DMS 273 treated with DMSO at 0.1 percent for 48 hours (cell line): Measurements from ENCODE around the gene MRPL23.

Experiments used
- DNase-seq: peaks from one replicate; lab custom pipeline; 2025; lab: John Stamatoyannopoulos, UW

Gene MRPL23

DNA sequence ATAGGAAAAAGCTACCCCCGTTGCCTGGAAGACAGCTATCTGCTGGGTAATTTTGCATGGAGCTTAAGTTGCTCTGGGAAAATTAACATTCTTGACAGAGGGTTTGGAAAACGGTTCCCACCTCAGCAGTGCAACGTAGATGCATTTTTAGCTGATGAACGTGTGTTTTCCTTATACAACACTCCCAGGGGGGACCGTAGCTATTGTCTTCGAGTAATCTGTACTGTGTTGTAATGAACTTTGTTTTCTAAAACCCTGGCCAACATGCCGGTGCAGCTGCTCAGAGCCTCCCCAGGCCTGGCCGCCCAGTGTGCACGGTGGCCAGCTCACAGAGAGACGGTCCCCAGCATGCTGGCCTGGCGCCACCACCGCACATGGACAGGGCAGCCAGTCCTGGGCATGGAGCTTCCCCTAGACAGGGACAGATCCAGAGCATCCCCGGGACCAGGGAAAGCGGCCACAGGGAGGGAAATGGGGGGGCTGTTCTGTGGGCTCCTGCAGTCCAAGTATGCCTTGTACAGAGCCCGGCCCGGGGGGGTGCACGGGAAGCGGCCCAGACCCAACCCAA, 25.5 kb upstream of the MRPL23 start:
- DNase-seq, result no peak

DNA sequence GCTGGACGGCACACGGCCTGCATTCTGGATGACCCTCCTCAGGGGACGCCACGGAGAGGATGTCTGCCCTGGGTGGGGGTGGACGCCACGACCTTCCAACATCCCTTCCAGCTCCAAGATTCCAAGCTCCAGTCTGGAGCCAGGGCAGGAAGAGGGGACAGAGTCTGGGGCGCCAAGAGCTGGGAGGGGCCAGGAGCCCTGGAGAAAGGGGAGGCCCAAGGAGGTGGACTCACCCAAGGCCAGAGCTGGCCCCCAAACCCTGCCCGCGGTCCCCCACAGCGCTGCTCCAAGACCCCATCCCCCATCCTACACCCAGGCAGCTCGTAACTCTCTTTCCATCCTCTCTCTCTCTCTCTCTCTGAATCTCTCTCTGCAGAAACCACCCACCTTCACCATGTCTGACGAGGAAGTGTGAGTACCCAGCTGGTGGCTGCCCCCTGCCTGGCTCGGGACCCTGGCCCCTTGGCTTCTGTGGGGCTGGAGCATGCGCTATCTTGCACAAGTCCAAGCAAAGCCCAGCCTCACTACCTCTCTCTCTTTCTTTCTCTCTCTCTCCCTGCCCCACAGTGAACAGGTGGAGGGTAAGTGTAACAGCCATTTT, 24.6 kb upstream of the MRPL23 start:
- DNase-seq, result no peak

DNA sequence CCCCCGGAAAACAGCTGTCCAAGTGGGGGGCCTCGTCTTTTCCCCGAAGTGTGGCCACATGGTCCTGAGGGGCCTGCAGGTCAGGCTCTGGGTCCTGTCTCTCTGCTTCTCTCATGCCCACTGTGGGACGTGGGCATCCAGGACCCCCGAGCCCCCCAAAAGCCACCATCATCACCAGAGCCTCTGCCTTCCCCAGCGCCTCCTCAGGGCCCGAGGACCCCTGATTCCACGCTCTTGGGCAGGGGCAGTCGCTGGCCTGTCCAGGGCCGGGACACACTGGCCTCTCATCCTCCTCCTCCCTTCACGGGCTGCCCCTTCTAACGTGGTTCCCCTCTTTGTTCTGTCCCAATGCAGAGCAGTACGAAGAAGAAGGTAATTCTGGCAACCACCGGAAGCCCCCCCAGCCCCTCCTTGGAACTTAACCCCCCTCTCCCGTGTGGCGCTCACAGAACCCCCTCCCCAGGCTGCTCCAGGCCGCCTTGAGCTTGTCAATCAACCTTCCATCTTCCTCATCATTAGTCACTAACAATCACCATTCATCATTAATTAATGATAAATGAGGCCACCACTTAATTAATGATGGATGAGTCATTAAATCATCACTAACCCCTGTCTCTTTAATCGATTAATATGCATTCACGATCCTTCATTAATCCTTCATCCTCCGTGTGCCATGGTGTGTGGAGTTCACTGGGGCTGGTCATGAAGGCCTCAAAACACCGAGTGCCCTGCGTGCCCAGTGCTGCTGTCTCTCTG, 23.8 kb upstream of the MRPL23 start:
- DNase-seq, result no peak

DNA sequence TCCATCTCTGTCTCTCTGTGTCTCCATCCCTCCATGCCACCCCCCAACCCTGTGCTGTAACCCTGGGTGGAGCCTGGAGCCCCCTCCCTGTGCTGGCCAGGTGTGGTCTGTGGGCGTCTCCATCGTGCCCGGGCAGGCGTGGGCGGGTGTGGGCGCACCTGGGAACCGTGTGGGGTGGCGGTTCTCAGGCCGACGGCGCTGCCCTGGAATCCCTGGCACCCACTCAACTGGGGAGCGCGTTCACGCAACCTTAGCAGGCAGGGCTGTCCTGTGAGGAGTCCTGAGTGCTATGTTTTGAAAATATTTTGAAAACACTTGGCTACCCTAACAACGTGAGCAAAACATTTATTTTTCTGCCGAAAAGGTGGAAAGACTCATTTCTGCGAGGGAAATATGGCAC, 23.0 kb upstream of the MRPL23 start:
- no peak for DNase-seq

DNA sequence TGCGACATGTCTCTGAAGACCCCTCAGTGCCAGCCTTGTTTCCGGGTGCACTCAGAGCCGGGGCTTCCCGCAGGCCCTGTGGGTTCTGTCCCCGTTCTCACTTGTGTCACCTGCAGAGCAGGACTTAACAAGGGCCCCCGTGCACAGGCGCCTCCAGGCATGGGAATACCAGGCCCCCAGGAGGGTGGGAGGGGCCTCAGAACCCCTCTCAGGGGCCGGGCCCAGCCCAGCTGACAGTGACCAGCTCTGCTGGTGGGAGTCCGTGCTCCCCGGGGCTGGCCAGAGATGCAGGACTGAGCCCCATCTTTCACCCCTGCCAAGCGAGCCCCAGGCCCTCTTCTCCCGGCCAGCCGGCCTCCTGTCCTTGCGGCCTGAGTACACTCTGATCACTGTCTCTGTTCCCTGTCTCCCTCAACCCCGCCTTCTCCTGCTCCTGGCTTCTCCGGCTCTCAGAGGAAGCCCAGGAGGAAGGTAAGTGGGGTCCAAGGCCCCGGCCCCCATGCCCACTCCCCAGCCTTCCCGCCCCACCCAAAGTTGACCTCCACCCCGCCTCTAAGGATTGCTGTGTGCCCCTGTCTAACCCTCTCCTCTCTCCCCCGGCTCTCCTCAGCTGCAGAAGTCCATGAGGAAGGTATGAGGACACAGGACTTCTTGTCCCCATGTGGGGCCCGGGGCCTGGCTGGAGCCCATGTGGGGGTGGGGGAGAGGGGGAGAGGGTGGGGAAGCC, 22.3 kb upstream of the MRPL23 start:
- DNase-seq, result no peak

GRCh38 chr11:1925373-1926155, 21.6 kb upstream of the MRPL23 start:
- DNase-seq, result no peak

DNA sequence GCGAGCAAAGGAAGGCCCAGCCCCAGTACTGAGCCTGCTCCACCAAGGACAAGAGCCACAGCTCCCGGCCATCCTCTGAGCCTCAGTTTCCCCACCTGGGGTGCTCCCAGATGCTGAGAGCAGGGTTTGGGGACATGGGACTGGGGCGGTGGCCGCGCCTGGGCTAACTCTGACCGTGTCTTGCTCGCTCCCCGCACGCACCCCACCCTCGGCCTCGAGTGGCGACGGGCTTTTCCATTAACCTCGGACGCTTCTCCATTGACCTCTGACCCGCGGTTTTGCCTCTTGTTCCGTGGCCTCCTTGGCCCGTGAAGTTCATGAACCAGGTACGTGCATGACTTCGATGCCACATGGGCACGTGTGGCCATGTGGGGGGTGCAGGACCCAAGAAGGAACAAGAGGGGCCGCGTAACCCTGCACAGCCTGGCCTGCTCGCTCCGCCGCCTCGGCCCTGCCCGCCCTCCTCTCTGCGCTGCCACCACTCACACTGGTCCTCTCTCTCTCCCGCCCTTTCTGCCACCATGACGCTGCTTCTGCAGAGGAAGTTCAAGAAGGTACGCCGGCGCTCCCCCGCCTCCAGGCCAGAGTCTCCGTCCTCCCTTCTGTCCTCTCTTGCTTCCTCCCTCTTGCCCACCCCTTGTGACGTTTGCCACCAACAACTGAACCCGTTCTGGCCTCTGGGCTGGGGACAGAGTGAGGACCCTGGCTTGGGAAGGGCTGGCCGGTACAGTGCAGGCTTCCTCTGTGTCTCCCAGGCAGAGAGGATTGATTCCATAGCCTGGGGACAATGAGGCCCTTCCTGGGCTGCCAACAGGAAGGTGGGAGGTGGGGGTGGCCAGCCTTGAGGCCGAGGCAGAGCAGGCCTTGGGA, 20.7 kb upstream of the MRPL23 start:
- DNase-seq, result no peak

- no peak for DNase-seq
Measured at GRCh38 chr11:1927026-1927847, 19.9 kb upstream of the MRPL23 start.

GRCh38 chr11:1927848-1928469, 19.2 kb upstream of the MRPL23 start:
- DNase-seq, result no peak

GRCh38 chr11:1928470-1928890, 18.7 kb upstream of the MRPL23 start:
- DNase-seq, result no peak

DNA sequence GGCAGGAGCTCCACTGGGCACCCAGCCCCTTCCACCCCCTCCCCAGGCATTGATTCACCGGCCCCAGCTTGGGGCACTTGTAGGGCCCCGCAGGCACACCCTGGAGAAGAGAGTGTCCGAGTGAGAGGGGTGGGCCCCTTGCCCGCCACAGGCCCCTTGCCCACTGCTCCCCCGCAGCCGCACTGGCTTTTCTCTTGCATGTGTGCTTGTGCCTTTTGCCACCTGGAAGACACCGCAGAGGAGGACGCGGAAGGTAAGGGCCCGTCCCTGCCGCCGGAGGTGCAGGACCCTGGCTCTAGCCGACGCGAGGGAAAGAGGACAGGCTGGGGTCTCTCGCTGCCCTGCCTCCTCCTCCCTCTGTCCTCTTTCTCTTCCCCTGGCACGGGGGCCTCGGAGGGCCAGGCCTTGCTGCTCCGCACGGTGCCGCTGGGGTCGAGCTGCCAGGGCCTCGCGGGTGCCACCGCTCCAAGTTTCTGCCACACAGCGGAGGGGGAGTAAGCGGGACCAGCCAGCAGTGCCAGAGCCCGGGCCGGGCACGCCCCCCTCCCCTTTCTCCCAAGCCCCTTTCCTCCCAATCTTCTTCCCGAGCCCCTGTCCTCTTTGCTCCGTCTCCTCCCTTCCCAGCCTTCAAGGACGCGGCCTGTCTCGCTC, 18.1 kb upstream of the MRPL23 start:
- DNase-seq, result no peak

- no peak for DNase-seq
Measured at GRCh38 chr11:1929621-1930461, 17.3 kb upstream of the MRPL23 start.

DNA sequence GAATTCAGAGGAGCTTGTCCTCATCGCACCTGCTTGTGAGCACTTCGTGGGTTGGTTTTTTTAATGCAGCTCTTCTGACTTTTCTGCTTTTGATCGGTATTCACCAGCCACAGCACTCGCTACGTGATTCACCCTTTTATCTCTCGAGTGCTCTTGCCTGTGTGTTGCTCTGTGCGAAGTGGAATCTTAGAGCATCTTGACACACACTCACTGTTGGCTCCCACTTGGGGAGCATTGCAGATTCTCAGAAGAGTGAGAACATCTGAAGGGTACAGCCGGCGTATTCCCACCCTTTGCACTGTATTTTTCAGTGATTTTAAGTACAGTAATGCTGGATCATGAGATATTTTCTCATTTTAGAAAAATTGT, 16.7 kb upstream of the MRPL23 start:
- DNase-seq, result no peak

- no peak for DNase-seq
Measured at GRCh38 chr11:1931341-1932104, 15.6 kb upstream of the MRPL23 start.

DNA sequence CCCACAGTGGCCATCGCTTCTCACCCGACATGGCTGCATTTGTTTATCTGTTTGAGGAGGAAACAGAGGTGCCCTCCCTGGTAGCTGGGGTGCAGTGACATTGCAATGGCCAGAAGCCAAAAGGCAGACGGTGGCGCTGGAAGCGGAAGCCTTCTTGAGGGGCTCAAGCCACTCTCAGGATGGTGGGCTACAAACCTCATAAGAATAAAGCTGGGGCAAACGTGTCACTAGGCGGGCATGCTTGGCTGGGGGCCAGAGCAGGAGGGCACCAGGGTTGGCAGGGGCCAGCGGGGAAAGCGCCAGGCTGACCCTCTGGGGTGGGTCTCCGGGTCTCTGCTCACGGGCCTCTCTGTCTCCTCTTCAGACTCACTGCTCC, 15.0 kb upstream of the MRPL23 start:
- no peak for DNase-seq

GRCh38 chr11:1932681-1933080, 14.5 kb upstream of the MRPL23 start:
- no peak for DNase-seq
